HUES64 (cell line): Measurements from ENCODE around the gene PRKCQ.

ENCODE experiments used
- H3K27ac ChIP-seq: 2 replicates; pipeline ENCODE4 v1.7.0; 2013; ENCODE audit warnings: low read depth, low read length, inconsistent platforms
- H3K27me3 ChIP-seq: 2 replicates; pipeline ENCODE4 v1.6.1; 2013; ENCODE audit warnings: mild to moderate bottlenecking, low read length; ENCODE audit not compliant: insufficient read depth
- H3K36me3 ChIP-seq: 2 replicates; pipeline ENCODE4 v1.6.1; 2013; ENCODE audit warnings: mild to moderate bottlenecking, low read length; ENCODE audit not compliant: insufficient read depth
- H3K4me1 ChIP-seq: 2 replicates; pipeline ENCODE4 v1.6.1; 2013; ENCODE audit warnings: mild to moderate bottlenecking, low read length, moderate library complexity; ENCODE audit not compliant: insufficient read depth
- H3K4me3 ChIP-seq: 2 replicates; pipeline ENCODE4 v1.5.1; 2013; ENCODE audit warnings: mild to moderate bottlenecking, low read length, moderate library complexity
- H3K9ac ChIP-seq: 2 replicates; pipeline ENCODE4 v1.6.1; 2013; ENCODE audit warnings: mild to moderate bottlenecking, low read depth, low read length
- H3K9me3 ChIP-seq: 2 replicates; pipeline ENCODE4 v1.6.1; 2013; ENCODE audit warnings: low read depth, low read length; ENCODE audit not compliant: insufficient read depth
- WGBS: fragments of 150-250, 120-280 bp; methylation state at CpG from one replicate; pipeline ENCODE4 v1.1.7; 2013; ENCODE audit warnings: missing lambda C conversion rate; 5-methylcytosine and 5-hydroxymethylcytosine counted together

PRKCQ gene

DNA sequence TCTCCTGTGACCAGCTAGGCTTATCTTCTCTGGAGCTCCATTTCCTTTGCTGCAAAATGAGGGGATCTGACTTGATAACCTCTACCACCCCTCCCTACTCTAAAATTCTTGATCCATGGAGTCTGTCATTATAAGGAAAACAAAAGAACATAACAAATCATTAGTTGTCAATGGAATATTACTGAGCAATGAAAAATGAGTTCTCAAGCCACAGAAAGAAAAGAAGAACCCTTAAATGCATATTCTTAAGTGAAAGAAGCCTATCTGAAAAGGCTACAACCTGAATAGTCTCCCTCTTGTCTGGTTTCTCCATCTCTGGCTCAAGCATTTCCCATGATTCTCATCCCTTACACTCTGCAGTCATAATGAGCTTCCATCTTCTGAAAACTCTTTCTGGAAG lies 110.4 kb downstream of the PRKCQ start:
- H3K9ac ChIP-seq, result no peak overlapping the region
- H3K27me3 ChIP-seq, result no peaks in the 10 kb centered on the region
- no peak overlapping the region for H3K27ac ChIP-seq
- peaks cover 7% of the 10 kb centered on the region; the same call in 1 of the 2 replicates for H3K36me3 ChIP-seq
- H3K9me3 ChIP-seq, result no peaks in the 10 kb centered on the region
- no peaks in the 10 kb centered on the region for H3K4me1 ChIP-seq
- no peak overlapping the region for H3K4me3 ChIP-seq

GRCh38 chr10:6465854-6466601 lies 114.0 kb downstream of the PRKCQ start:
- Histone ChIP-seq H3K27ac (no peak overlapping the region), H3K4me1 (no peaks in the 10 kb centered on the region), H3K36me3 (peaks cover 19% of the 10 kb centered on the region; the same call in 1 of the 2 replicates), H3K9me3 (no peaks in the 10 kb centered on the region), H3K9ac (no peak overlapping the region), H3K4me3 (no peak overlapping the region), H3K27me3 (no peaks in the 10 kb centered on the region)
- WGBS, result 96% methylated on average over 7 of the region's 7 CpGs

- WGBS, result 92% methylated on average over 7 of the region's 7 CpGs
- H3K9ac ChIP-seq, result no peak overlapping the region
- H3K27me3 ChIP-seq, result no peaks in the 10 kb centered on the region
- no peaks in the 10 kb centered on the region for H3K9me3 ChIP-seq
- no peaks in the 10 kb centered on the region for H3K4me1 ChIP-seq
- H3K4me3 ChIP-seq, result no peak overlapping the region
- no peak overlapping the region for H3K27ac ChIP-seq
- peaks cover 23% of the 10 kb centered on the region; the same call in 1 of the 2 replicates for H3K36me3 ChIP-seq
Measured at GRCh38 chr10:6465437-6465836, 114.6 kb downstream of the PRKCQ start.

- H3K36me3 ChIP-seq, result peaks cover 26% of the 10 kb centered on the region; the same call in 1 of the 2 replicates
- H3K9me3 ChIP-seq, result no peaks in the 10 kb centered on the region
- H3K27me3 ChIP-seq, result no peaks in the 10 kb centered on the region
- H3K4me1 ChIP-seq, result no peaks in the 10 kb centered on the region
- no peak overlapping the region for H3K9ac ChIP-seq
- no peak overlapping the region for H3K4me3 ChIP-seq
- no peak overlapping the region for H3K27ac ChIP-seq
- WGBS, result 96% methylated on average over 9 of the region's 9 CpGs
Measured at GRCh38 chr10:6464862-6465430, 115.1 kb downstream of the PRKCQ start.

GRCh38 chr10:6463366-6463765 lies 116.7 kb downstream of the PRKCQ start:
- H3K27ac ChIP-seq, result no peak overlapping the region
- H3K9ac ChIP-seq, result no peak overlapping the region
- peaks cover 38% of the 10 kb centered on the region for H3K36me3 ChIP-seq
- WGBS, result 95% methylated on average over 6 of the region's 7 CpGs
- H3K27me3 ChIP-seq, result no peaks in the 10 kb centered on the region
- H3K4me3 ChIP-seq, result no peak overlapping the region
- H3K4me1 ChIP-seq, result no peaks in the 10 kb centered on the region
- no peaks in the 10 kb centered on the region for H3K9me3 ChIP-seq

GRCh38 chr10:6461961-6462360 lies 118.1 kb downstream of the PRKCQ start:
- peaks cover 42% of the 10 kb centered on the region for H3K36me3 ChIP-seq
- H3K27me3 ChIP-seq, result no peaks in the 10 kb centered on the region
- no peak overlapping the region for H3K4me3 ChIP-seq
- no peaks in the 10 kb centered on the region for H3K4me1 ChIP-seq
- no peak overlapping the region for H3K27ac ChIP-seq
- WGBS, result 90% methylated on average over 3 of the region's 3 CpGs
- no peaks in the 10 kb centered on the region for H3K9me3 ChIP-seq
- no peak overlapping the region for H3K9ac ChIP-seq

- Histone ChIP-seq H3K4me3 (no peak overlapping the region), H3K4me1 (no peaks in the 10 kb centered on the region), H3K36me3 (peaks cover 52% of the 10 kb centered on the region), H3K9ac (no peak overlapping the region), H3K9me3 (no peaks in the 10 kb centered on the region), H3K27me3 (no peaks in the 10 kb centered on the region), H3K27ac (no peak overlapping the region)
- WGBS, result 82% methylated on average over 2 of the region's 2 CpGs
Measured at GRCh38 chr10:6460861-6461409, 119.1 kb downstream of the PRKCQ start.

DNA sequence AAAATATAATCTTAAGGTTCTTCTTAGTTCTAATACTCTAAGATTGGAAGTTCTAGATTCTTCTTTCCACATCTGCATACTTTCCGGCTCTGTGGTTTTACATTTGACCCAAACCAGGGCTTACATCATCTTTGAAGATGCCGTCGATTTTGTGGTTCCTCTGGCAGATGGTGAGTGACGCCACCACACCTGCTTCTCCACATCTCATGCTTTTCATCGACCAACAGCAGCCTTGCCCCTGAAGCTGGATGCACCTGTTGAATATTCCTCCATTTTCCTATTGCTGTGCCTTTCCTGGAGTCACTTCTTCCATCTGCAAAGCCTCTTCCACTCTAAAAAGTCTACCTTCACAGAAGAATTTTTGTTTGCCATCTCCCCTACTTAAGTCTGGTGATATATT lies 121.3 kb downstream of the PRKCQ start:
- H3K36me3 ChIP-seq, result peaks cover 70% of the 10 kb centered on the region
- WGBS, result 91% methylated on average over 5 of the region's 5 CpGs

GRCh38 chr10:6457376-6457775 lies 122.7 kb downstream of the PRKCQ start:
- Histone ChIP-seq H3K4me3 (no peak overlapping the region), H3K27ac (no peak overlapping the region), H3K4me1 (no peaks in the 10 kb centered on the region), H3K36me3 (peaks cover 70% of the 10 kb centered on the region), H3K27me3 (no peaks in the 10 kb centered on the region), H3K9ac (no peak overlapping the region), H3K9me3 (no peaks in the 10 kb centered on the region)
- WGBS, result 95% methylated on average over 5 of the region's 5 CpGs

More for the DNA sequence above, 121.3 kb downstream of the PRKCQ start:
- no peak overlapping the region for H3K27ac ChIP-seq
- no peaks in the 10 kb centered on the region for H3K9me3 ChIP-seq
- H3K4me1 ChIP-seq, result no peaks in the 10 kb centered on the region
- no peak overlapping the region for H3K4me3 ChIP-seq
- H3K9ac ChIP-seq, result no peak overlapping the region
- H3K27me3 ChIP-seq, result no peaks in the 10 kb centered on the region

DNA sequence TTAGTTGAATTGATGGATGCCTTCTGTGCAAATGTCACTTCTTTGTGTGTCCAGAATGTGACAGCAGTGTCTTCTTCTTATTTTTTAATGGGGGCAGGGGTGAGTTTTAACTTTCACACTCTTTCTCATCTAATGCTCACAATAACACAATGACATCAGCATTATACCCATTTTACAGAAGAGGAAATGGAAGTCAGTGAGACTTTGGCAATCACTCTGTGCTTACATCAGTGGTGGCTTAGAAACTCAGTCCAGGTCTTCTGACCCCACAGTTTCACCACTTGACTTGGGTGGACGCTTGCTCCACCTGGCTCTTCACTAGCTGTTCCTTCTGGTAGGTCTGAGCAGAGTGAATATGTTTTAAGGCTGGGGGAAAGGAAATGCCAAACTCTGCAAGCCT lies 124.0 kb downstream of the PRKCQ start:
- Histone ChIP-seq H3K9ac (no peak overlapping the region), H3K4me3 (no peak overlapping the region), H3K27ac (no peak overlapping the region), H3K36me3 (peaks cover 59% of the 10 kb centered on the region), H3K9me3 (no peaks in the 10 kb centered on the region), H3K4me1 (no peaks in the 10 kb centered on the region), H3K27me3 (no peaks in the 10 kb centered on the region)
- 91% methylated on average over 1 of the region's 1 CpG for WGBS

GRCh38 chr10:6455592-6455991 lies 124.5 kb downstream of the PRKCQ start:
- peaks cover 54% of the 10 kb centered on the region for H3K36me3 ChIP-seq

More at GRCh38 chr10:6455592-6455991, 124.5 kb downstream of the PRKCQ start:
- Histone ChIP-seq H3K27ac (no peak overlapping the region), H3K9me3 (no peaks in the 10 kb centered on the region), H3K27me3 (no peaks in the 10 kb centered on the region), H3K9ac (no peak overlapping the region), H3K4me3 (no peak overlapping the region), H3K4me1 (no peaks in the 10 kb centered on the region)
- WGBS, result 91% methylated on average over 1 of the region's 1 CpG
